BLaER1 (cell line): ENCODE results near the gene MTMR12.
"Not testable (repeated sequence)": the region's sequence is repeated elsewhere in the genome, so short reads cannot be mapped to it uniquely, and the experiment has no call there.

Experiments
- H3K27ac ChIP-seq: shearing (Covaris generic); formaldehyde crosslinking; 2 replicates; pipeline ENCODE4 v1.8.1; 2022
- H3K27me3 ChIP-seq: shearing (Covaris generic); formaldehyde crosslinking; 2 replicates; pipeline ENCODE4 v1.8.1; 2022
- H3K36me3 ChIP-seq: shearing (Covaris generic); formaldehyde crosslinking; 2 replicates; pipeline ENCODE4 v1.8.1; 2022
- H3K4me1 ChIP-seq: shearing (Covaris generic); formaldehyde crosslinking; 2 replicates; pipeline ENCODE4 v1.8.1; 2022
- H3K4me2 ChIP-seq: shearing (Covaris generic); formaldehyde crosslinking; 2 replicates; pipeline ENCODE4 v1.8.1; 2022
- H3K4me3 ChIP-seq: shearing (Covaris generic); formaldehyde crosslinking; 2 replicates; pipeline ENCODE4 v1.8.1; 2022
- H3K9ac ChIP-seq: shearing (Covaris generic); formaldehyde crosslinking; 2 replicates; pipeline ENCODE4 v1.8.1; 2022
- H3K9me3 ChIP-seq: shearing (Covaris generic); formaldehyde crosslinking; 2 replicates; pipeline ENCODE4 v1.8.1; 2022
- H4K20me1 ChIP-seq: shearing (Covaris generic); formaldehyde crosslinking; 2 replicates; pipeline ENCODE4 v1.8.1; 2022
- Cebpa-rat ChIP-seq: shearing (Covaris generic); IDR thresholded peaks from 2 replicates; pipeline ENCODE4 v1.8.1; 2022

MTMR12 gene

DNA sequence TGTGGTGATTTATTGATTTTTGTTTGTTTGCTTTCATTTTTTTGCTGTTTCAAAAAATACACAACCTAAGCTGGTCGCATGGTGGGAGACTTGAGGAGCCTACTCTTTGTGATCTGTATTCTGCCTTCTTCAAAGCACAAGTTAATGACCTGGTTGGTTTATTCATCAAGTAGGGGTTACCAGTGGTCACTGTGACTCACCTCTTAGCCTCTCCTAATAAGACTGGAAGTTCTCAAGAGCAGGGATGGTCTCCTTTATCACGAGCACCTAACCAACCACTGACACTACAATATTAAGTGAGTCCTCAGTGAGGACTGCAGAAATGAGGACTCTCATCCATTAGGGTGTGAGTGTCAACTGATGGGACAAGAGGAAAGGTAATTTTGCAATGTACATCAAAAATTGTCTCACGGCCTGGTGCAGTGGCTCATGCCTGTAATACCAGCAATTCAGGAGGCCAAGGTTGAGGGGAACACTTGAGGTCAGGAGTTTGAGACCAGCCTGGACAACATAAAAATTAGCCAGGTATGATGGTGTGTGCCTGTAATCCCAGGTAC, 13.6 kb upstream of the MTMR12 start:
- H3K9ac ChIP-seq, result no peak overlapping the region
- H3K27ac ChIP-seq, result no peak overlapping the region
- H3K27me3 ChIP-seq, result no peaks in the 10 kb centered on the region
- no peaks in the 10 kb centered on the region for H3K36me3 ChIP-seq
- no peaks in the 10 kb centered on the region for H4K20me1 ChIP-seq
- peaks cover 26% of the 10 kb centered on the region for H3K9me3 ChIP-seq
- H3K4me2 ChIP-seq, result no peak overlapping the region
- no peak for TF ChIP-seq Cebpa-rat
- peaks cover 9% of the 10 kb centered on the region; the same call in 1 of the 2 replicates for H3K4me1 ChIP-seq
- H3K4me3 ChIP-seq, result no peak overlapping the region

DNA sequence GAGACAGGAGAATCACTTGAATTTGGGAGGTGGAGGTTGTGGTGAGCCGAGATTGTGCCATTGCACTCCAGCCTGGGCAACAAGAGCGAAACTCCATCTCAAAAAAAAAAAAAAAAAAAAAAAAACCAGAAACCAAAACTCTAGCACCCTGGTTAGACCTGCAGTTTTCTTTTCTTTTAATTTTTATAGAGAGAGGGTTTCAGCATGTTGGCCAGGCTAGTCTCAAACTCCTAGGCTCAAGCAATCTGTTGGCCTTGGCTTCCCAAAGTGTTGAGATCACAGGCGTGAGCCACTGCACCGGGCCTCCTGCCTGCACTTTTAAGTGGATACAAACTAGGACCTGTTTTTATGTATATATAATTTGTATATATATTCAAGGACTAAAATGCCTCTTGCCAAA, 12.9 kb upstream of the MTMR12 start:
- Histone ChIP-seq H3K4me3 (no peak overlapping the region), H3K27me3 (no peaks in the 10 kb centered on the region), H3K4me2 (no peak overlapping the region), H3K4me1 (peaks cover 9% of the 10 kb centered on the region; the same call in 1 of the 2 replicates), H3K9me3 (peaks cover 33% of the 10 kb centered on the region), H4K20me1 (no peaks in the 10 kb centered on the region), H3K9ac (no peak overlapping the region), H3K36me3 (no peaks in the 10 kb centered on the region), H3K27ac (no peak overlapping the region)
- TF ChIP-seq Cebpa-rat, result no peak

GRCh38 chr5:32325062-32325461, 12.3 kb upstream of the MTMR12 start:
- peaks cover 9% of the 10 kb centered on the region; the same call in 1 of the 2 replicates for H3K4me1 ChIP-seq
- no peak overlapping the region; the same call in 1 of the 2 replicates for H3K27ac ChIP-seq
- H3K36me3 ChIP-seq, result no peaks in the 10 kb centered on the region
- H3K4me2 ChIP-seq, result peak overlapping the region; percentile 11; the same call in 1 of the 2 replicates
- H3K27me3 ChIP-seq, result no peaks in the 10 kb centered on the region
- H3K9me3 ChIP-seq, result peaks cover 37% of the 10 kb centered on the region
- no peak for TF ChIP-seq Cebpa-rat
- no peak overlapping the region for H3K4me3 ChIP-seq
- no peaks in the 10 kb centered on the region for H4K20me1 ChIP-seq
- H3K9ac ChIP-seq, result no peak overlapping the region

DNA sequence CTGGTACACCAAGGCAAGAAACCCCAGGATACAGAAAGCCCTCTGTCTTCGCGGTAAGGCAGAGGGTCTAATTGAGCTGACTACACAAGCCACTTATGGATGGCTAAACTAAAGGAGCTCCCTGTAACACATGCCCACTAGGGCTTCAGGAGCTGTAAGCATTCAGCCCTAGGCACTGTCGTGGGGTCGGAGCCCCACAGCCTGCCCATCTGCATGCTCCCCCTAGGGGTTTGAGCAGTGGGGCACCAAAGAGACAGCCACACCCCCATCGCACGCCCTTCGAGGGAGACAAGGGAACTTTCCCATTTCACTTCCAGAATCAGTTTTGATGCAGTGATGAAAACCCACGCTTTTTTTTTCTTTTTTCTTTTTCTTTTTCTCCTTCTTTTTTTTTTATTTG, 11.0 kb upstream of the MTMR12 start:
- Histone ChIP-seq H3K4me1 (peaks cover 9% of the 10 kb centered on the region; the same call in 1 of the 2 replicates), H3K4me3 (no peak overlapping the region), H3K27me3 (no peaks in the 10 kb centered on the region), H3K9ac (no peak overlapping the region), H4K20me1 (no peaks in the 10 kb centered on the region), H3K4me2 (no peak overlapping the region), H3K36me3 (no peaks in the 10 kb centered on the region), H3K27ac (no peak overlapping the region), H3K9me3 (peaks cover 37% of the 10 kb centered on the region)
- no peak for TF ChIP-seq Cebpa-rat

DNA sequence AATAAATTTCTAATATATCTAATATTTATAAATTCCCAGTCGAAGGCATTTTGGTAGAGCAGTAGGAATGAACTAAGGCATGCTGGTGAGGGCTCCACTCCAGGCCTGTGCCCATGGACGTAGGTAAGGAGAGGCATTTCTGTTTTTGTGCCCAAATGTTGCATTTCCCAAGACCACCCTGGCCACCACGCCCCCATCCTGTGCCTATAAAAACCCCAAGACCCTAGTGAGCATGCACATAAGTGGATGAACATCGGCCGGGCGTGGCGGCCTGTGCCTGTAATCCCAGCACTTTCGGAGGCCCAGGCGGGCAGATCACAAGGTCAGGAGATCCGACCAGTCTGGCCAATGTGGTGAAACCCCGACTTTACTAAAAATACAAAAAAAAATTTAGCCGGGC, 10.1 kb upstream of the MTMR12 start:
- Histone ChIP-seq H3K27ac (no peak overlapping the region), H3K9ac (no peak overlapping the region), H3K9me3 (peaks cover 37% of the 10 kb centered on the region), H3K36me3 (no peaks in the 10 kb centered on the region), H3K4me1 (peaks cover 9% of the 10 kb centered on the region; the same call in 1 of the 2 replicates), H4K20me1 (no peaks in the 10 kb centered on the region), H3K4me3 (no peak overlapping the region), H3K4me2 (no peak overlapping the region), H3K27me3 (no peaks in the 10 kb centered on the region)
- no peak for TF ChIP-seq Cebpa-rat

GRCh38 chr5:32321787-32322186, 9.0 kb upstream of the MTMR12 start:
- peaks cover 37% of the 10 kb centered on the region for H3K9me3 ChIP-seq
- not testable (repeated sequence) for H3K9ac ChIP-seq, H3K4me2 ChIP-seq, H3K4me3 ChIP-seq, H3K27me3 ChIP-seq, H3K36me3 ChIP-seq, H3K4me1 ChIP-seq, H4K20me1 ChIP-seq, H3K27ac ChIP-seq

- Histone ChIP-seq H3K9me3 (peaks cover 37% of the 10 kb centered on the region), H3K4me1 (peaks cover 9% of the 10 kb centered on the region; the same call in 1 of the 2 replicates), H4K20me1 (no peaks in the 10 kb centered on the region), H3K27me3 (no peaks in the 10 kb centered on the region), H3K36me3 (no peaks in the 10 kb centered on the region), H3K4me2 (no peak overlapping the region), H3K27ac (no peak overlapping the region), H3K9ac (no peak overlapping the region), H3K4me3 (no peak overlapping the region)
- no peak for TF ChIP-seq Cebpa-rat
These were observed 7.8 kb upstream of the MTMR12 start for GRCh38 chr5:32320576-32320975.

DNA sequence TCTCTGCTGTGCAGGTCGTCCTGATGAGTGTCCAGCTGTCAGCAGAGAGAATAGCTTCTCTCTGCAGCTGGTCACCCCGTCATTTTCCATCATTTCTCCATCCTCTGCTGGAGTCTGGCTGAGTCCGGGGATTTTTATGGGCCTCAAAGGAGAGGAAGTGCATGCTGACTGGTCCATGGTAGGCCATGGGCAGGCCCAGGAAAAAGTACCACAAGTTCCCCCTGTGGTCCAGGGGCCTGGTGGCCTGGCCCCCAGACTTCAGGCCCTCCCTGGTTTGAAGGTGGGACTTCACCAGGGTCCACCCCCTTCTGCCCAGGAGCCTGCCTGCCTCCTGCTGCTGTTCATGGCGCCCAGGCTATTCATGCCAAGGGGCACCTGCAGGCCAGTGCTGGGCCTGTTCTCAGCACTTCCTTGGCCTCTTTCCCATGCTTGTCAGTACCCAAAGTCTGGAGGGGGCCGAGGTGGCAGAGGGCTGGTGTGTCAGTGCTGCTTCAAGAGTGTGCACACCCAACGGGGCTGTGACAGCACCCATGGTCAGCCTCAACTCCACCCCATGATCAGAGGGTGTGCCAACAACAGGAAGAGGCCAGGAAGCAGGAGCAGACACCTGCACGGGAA, 7.3 kb upstream of the MTMR12 start:
- peaks cover 7% of the 10 kb centered on the region; the same call in 1 of the 2 replicates for H3K4me1 ChIP-seq
- no peak overlapping the region for H3K9ac ChIP-seq
- H3K27me3 ChIP-seq, result no peaks in the 10 kb centered on the region
- no peaks in the 10 kb centered on the region for H3K36me3 ChIP-seq
- no peak overlapping the region for H3K27ac ChIP-seq
- no peaks in the 10 kb centered on the region for H4K20me1 ChIP-seq
- no peak for TF ChIP-seq Cebpa-rat
- H3K9me3 ChIP-seq, result peaks cover 37% of the 10 kb centered on the region
- no peak overlapping the region for H3K4me3 ChIP-seq
- H3K4me2 ChIP-seq, result no peak overlapping the region

GRCh38 chr5:32319392-32319791, 6.7 kb upstream of the MTMR12 start:
- H3K27ac ChIP-seq, result no peak overlapping the region
- TF ChIP-seq Cebpa-rat, result no peak
- no peak overlapping the region for H3K4me3 ChIP-seq
- no peaks in the 10 kb centered on the region for H3K27me3 ChIP-seq
- H3K4me1 ChIP-seq, result 0 out of 2 replicates have a peak, but pooled peaks cover under 1% of the 10 kb centered on the region
- no peaks in the 10 kb centered on the region for H4K20me1 ChIP-seq
- H3K9ac ChIP-seq, result no peak overlapping the region
- H3K36me3 ChIP-seq, result no peaks in the 10 kb centered on the region
- no peak overlapping the region for H3K4me2 ChIP-seq
- H3K9me3 ChIP-seq, result peaks cover 37% of the 10 kb centered on the region

DNA sequence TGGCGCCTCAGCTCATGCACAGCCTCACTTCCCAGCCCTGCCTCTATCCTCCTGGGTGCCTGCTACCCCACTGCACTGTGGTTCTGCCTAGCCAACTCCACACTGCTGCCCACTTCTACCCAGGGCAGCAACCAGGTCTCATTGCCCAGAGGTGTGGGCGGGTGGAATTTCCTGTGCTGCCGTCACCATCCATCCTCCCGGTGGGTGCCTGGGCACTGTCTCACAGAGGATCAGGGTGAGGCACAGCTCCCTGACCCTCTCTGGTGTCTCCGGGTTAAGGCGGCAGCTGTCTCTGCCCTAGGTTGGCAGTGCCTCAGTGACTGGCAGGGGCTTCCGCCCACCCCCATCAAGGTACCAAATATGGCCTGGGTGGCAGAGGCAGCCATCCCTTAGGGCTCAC, 4.3 kb upstream of the MTMR12 start:
- Histone ChIP-seq H3K4me3 (no peak overlapping the region), H3K27ac (no peak overlapping the region), H3K36me3 (no peaks in the 10 kb centered on the region), H4K20me1 (peaks cover 5% of the 10 kb centered on the region), H3K27me3 (no peaks in the 10 kb centered on the region), H3K4me2 (no peak overlapping the region), H3K9me3 (peaks cover 18% of the 10 kb centered on the region), H3K9ac (no peak overlapping the region), H3K4me1 (peaks cover under 1% of the 10 kb centered on the region; the same call in 1 of the 2 replicates)
- TF ChIP-seq Cebpa-rat, result no peak
